Activated CD4-positive, alpha-beta T cell treated with anti-CD3 and anti-CD28 coated beads, Interleukin-2, amount 10 ng/mL, durations not matched to agents 24 days and 14 days (primary cell): ENCODE results near the gene RHOJ. TPM values are rescaled to one million over a fixed set of nuclear protein-coding genes. Genes with fewer than 3 reads are reported as not detected.

Source experiments
- DNase-seq: peaks from one replicate; pipeline ENCODE4 v3.0.0; 2022
- H3K27ac Mint-ChIP-seq: one replicate; pipeline ENCODE4 v1.8.0; 2022; ENCODE audit warnings: mild to moderate bottlenecking, mixed read lengths
- H3K27me3 Mint-ChIP-seq: one replicate; pipeline ENCODE4 v1.8.0; 2022; ENCODE audit warnings: mixed read lengths
- H3K36me3 Mint-ChIP-seq: one replicate; pipeline ENCODE4 v1.8.0; 2022; ENCODE audit warnings: low read depth, mild to moderate bottlenecking, mixed read lengths
- H3K4me1 Mint-ChIP-seq: one replicate; pipeline ENCODE4 v1.8.0; 2021; ENCODE audit warnings: mixed read lengths
- H3K4me3 Mint-ChIP-seq: one replicate; pipeline ENCODE4 v1.8.0; 2022; ENCODE audit warnings: mild to moderate bottlenecking, moderate library complexity, mixed read lengths
- H3K9me3 Mint-ChIP-seq: one replicate; pipeline ENCODE4 v1.8.0; 2021; ENCODE audit warnings: mixed read lengths
- intact Hi-C: fragments of 100-400 bp; cut with micrococcal nuclease; formaldehyde crosslinking; loops from one replicate; pipeline ENCODE4 v1.15.1; 2023
- total RNA-seq: library from RNA; stranded (reverse); gene quantifications from 2 replicates; pipeline ENCODE4 v1.2.3, GENCODE V29; 2022

Gene RHOJ
- total RNA-seq, 1 donor from 2014 or later: not detected

- no peak overlapping the region for H3K27ac Mint-ChIP-seq
- intact Hi-C loops: no loop called here
- H3K27me3 Mint-ChIP-seq: peaks cover 6% of the 10 kb centered on the region
- H3K36me3 Mint-ChIP-seq: no peaks in the 10 kb centered on the region
- DNase-seq: no peak
- H3K9me3 Mint-ChIP-seq: no peaks in the 10 kb centered on the region
- H3K4me1 Mint-ChIP-seq: no peaks in the 10 kb centered on the region
- no peak overlapping the region for H3K4me3 Mint-ChIP-seq
Observed at GRCh38 chr14:63214417-63215196, 10.4 kb downstream of the RHOJ start.

- H3K9me3 Mint-ChIP-seq: no peaks in the 10 kb centered on the region
- intact Hi-C loops: no loop called here
- no peak overlapping the region for H3K4me3 Mint-ChIP-seq
- no peaks in the 10 kb centered on the region for H3K36me3 Mint-ChIP-seq
- no peak for DNase-seq
- H3K27me3 Mint-ChIP-seq: peaks cover 4% of the 10 kb centered on the region
- H3K4me1 Mint-ChIP-seq: no peaks in the 10 kb centered on the region
- H3K27ac Mint-ChIP-seq: no peak overlapping the region
Observed at GRCh38 chr14:63220526-63220925, 16.3 kb downstream of the RHOJ start.

- H3K4me1 Mint-ChIP-seq: no peaks in the 10 kb centered on the region
- no peak overlapping the region for H3K4me3 Mint-ChIP-seq
- DNase-seq: no peak
- intact Hi-C loops: no loop called here
- no peaks in the 10 kb centered on the region for H3K36me3 Mint-ChIP-seq
- H3K27ac Mint-ChIP-seq: no peak overlapping the region
- H3K9me3 Mint-ChIP-seq: no peaks in the 10 kb centered on the region
- no peaks in the 10 kb centered on the region for H3K27me3 Mint-ChIP-seq
Observed at GRCh38 chr14:63223596-63223995, 19.4 kb downstream of the RHOJ start.

GRCh38 chr14:63224196-63224595 is 20.0 kb downstream of the RHOJ start:
- Mint-ChIP-seq H3K4me1 (no peaks in the 10 kb centered on the region), H3K27ac (no peak overlapping the region), H3K36me3 (no peaks in the 10 kb centered on the region), H3K27me3 (no peaks in the 10 kb centered on the region), H3K9me3 (no peaks in the 10 kb centered on the region), H3K4me3 (no peak overlapping the region)
- intact Hi-C loops: no loop called here
- no peak for DNase-seq

GRCh38 chr14:63228217-63228616 is 24.0 kb downstream of the RHOJ start:
- Mint-ChIP-seq H3K4me1 (no peaks in the 10 kb centered on the region), H3K36me3 (no peaks in the 10 kb centered on the region), H3K4me3 (no peak overlapping the region), H3K27ac (no peak overlapping the region), H3K9me3 (no peaks in the 10 kb centered on the region), H3K27me3 (no peaks in the 10 kb centered on the region)
- intact Hi-C loops: no loop called here
- no peak for DNase-seq

GRCh38 chr14:63229330-63230059 is 25.3 kb downstream of the RHOJ start:
- intact Hi-C loops: no loop called here
- Mint-ChIP-seq H3K4me3 (no peak overlapping the region), H3K9me3 (no peaks in the 10 kb centered on the region), H3K4me1 (no peaks in the 10 kb centered on the region), H3K27ac (no peak overlapping the region), H3K36me3 (no peaks in the 10 kb centered on the region), H3K27me3 (peaks cover 2% of the 10 kb centered on the region)
- no peak for DNase-seq

- H3K27ac Mint-ChIP-seq: no peak overlapping the region
- intact Hi-C loops: no loop called here
- no peak for DNase-seq
- H3K9me3 Mint-ChIP-seq: no peaks in the 10 kb centered on the region
- no peak overlapping the region for H3K4me3 Mint-ChIP-seq
- peaks cover 2% of the 10 kb centered on the region for H3K27me3 Mint-ChIP-seq
- H3K36me3 Mint-ChIP-seq: no peaks in the 10 kb centered on the region
- no peaks in the 10 kb centered on the region for H3K4me1 Mint-ChIP-seq
Observed at GRCh38 chr14:63231766-63232165, 27.5 kb downstream of the RHOJ start.

GRCh38 chr14:63237791-63238190 is 33.5 kb downstream of the RHOJ start:
- Mint-ChIP-seq H3K4me3 (no peak overlapping the region), H3K4me1 (no peaks in the 10 kb centered on the region), H3K27ac (no peak overlapping the region), H3K27me3 (peaks cover 6% of the 10 kb centered on the region), H3K36me3 (no peaks in the 10 kb centered on the region), H3K9me3 (no peaks in the 10 kb centered on the region)
- intact Hi-C loops: no loop called here
- no peak for DNase-seq

- peaks cover 7% of the 10 kb centered on the region for H3K27me3 Mint-ChIP-seq
- H3K4me3 Mint-ChIP-seq: no peak overlapping the region
- DNase-seq: no peak
- no peaks in the 10 kb centered on the region for H3K4me1 Mint-ChIP-seq
- H3K9me3 Mint-ChIP-seq: peaks cover 3% of the 10 kb centered on the region
- H3K36me3 Mint-ChIP-seq: no peaks in the 10 kb centered on the region
- H3K27ac Mint-ChIP-seq: no peak overlapping the region
- intact Hi-C loops: no loop called here
Observed at GRCh38 chr14:63240221-63240620, 36.0 kb downstream of the RHOJ start.

- peaks cover 7% of the 10 kb centered on the region for H3K27me3 Mint-ChIP-seq
- H3K4me1 Mint-ChIP-seq: no peaks in the 10 kb centered on the region
- H3K4me3 Mint-ChIP-seq: no peak overlapping the region
- peaks cover 3% of the 10 kb centered on the region for H3K9me3 Mint-ChIP-seq
- intact Hi-C loops: no loop called here
- no peak overlapping the region for H3K27ac Mint-ChIP-seq
- DNase-seq: no peak
- no peaks in the 10 kb centered on the region for H3K36me3 Mint-ChIP-seq
Observed at GRCh38 chr14:63241096-63241495, 36.9 kb downstream of the RHOJ start.

GRCh38 chr14:63243646-63244045 is 39.4 kb downstream of the RHOJ start:
- Mint-ChIP-seq H3K27me3 (peaks cover 3% of the 10 kb centered on the region), H3K36me3 (no peaks in the 10 kb centered on the region), H3K27ac (no peak overlapping the region), H3K4me3 (no peak overlapping the region), H3K4me1 (no peaks in the 10 kb centered on the region), H3K9me3 (peaks cover 3% of the 10 kb centered on the region)
- no peak for DNase-seq
- intact Hi-C loops: no loop called here

GRCh38 chr14:63245893-63246292 is 41.6 kb downstream of the RHOJ start:
- intact Hi-C loops: no loop called here
- Mint-ChIP-seq H3K4me1 (no peaks in the 10 kb centered on the region), H3K9me3 (peaks cover 3% of the 10 kb centered on the region), H3K4me3 (no peak overlapping the region), H3K27me3 (peaks cover 3% of the 10 kb centered on the region), H3K36me3 (no peaks in the 10 kb centered on the region), H3K27ac (no peak overlapping the region)
- no peak for DNase-seq

- H3K9me3 Mint-ChIP-seq: peaks cover 3% of the 10 kb centered on the region
- H3K27me3 Mint-ChIP-seq: peaks cover 3% of the 10 kb centered on the region
- DNase-seq: no peak
- H3K36me3 Mint-ChIP-seq: no peaks in the 10 kb centered on the region
- H3K4me1 Mint-ChIP-seq: no peaks in the 10 kb centered on the region
- no peak overlapping the region for H3K4me3 Mint-ChIP-seq
- H3K27ac Mint-ChIP-seq: no peak overlapping the region
- intact Hi-C loops: no loop called here
Observed at GRCh38 chr14:63248211-63248610, 44.0 kb downstream of the RHOJ start.

- Mint-ChIP-seq H3K27ac (no peak overlapping the region), H3K4me3 (no peak overlapping the region), H3K9me3 (no peaks in the 10 kb centered on the region), H3K27me3 (no peaks in the 10 kb centered on the region), H3K4me1 (no peaks in the 10 kb centered on the region), H3K36me3 (no peaks in the 10 kb centered on the region)
- DNase-seq: no peak
- intact Hi-C loops: no loop called here
Observed at GRCh38 chr14:63249092-63249491, 44.8 kb downstream of the RHOJ start.
